Pulmonary artery endothelial cell (primary cell): Measurements from ENCODE around the gene TAF1A. TPM values are rescaled to one million over a fixed set of nuclear protein-coding genes. Genes with fewer than 3 reads are reported as not detected.

Experiments
- DNase-seq: peaks from one replicate; pipeline ENCODE4 v3.0.0-alpha.2; 2011; ENCODE audit warnings: low read depth, low spot score
- total RNA-seq: library from RNA; depleted of rRNA; stranded (reverse); fragments of >200 nt; gene quantifications from 2 replicates; pipeline ENCODE4 v1.2.3, GENCODE V29; 2014

TAF1A gene
- total RNA-seq, 1 donor from 2014 or later, result 4.2 TPM

DNA sequence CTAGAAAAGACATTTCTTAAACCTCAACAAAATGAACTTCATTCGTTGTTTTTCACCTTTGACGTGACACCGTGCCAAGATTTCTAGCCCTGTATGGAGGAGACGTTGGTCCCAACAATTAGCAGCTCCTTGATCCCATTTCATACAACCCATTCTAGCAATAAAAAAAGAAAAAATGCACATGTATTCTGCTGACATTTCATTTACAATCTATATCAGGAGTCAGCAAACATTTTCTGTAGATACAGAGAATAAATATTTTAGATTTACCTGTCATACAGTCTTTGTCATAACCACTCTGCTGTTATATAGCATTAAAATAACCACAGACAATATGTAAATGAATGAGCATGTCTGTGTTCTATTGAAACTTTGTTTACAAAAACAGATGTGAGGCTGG lies 7.0 kb upstream of the TAF1A start:
- DNase-seq, result no peak

DNA sequence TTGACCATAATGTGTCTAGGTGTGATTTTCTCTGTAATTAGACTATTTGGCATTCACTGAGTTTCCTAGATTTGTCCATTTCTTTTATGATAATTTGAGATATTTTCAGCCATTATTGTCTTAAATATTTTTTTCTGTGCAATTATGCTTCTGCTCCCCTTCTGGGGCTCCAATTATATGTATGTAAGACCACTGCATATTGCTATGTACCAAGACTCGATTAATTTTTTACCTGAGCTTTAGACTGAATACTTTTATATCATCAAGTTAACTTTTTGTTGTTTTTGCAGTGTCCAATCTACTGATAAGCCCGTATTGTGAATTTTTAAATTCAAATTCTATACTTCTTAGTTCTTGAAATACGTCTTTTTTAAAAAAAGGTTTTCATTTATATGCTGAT lies 5.1 kb upstream of the TAF1A start:
- DNase-seq, result no peak

DNA sequence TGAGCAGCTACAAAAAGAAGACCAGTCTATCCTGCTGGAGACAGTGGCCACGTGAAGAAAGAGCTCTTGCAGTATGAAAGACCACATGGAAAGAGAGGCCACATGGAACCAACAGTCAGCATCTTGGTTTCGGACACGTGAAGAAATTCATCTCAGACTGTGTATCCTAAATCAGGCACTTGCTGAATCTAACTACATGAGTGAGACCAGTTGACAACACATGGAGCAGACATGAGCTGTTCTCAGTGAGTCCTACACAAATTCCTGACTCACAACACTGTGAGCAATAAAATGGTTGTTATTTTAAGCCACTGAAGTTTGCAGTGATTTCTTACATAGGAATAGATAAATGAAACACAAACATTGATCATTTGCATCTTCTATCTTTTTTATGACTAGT lies 2.4 kb upstream of the TAF1A start:
- DNase-seq, result no peak

DNA sequence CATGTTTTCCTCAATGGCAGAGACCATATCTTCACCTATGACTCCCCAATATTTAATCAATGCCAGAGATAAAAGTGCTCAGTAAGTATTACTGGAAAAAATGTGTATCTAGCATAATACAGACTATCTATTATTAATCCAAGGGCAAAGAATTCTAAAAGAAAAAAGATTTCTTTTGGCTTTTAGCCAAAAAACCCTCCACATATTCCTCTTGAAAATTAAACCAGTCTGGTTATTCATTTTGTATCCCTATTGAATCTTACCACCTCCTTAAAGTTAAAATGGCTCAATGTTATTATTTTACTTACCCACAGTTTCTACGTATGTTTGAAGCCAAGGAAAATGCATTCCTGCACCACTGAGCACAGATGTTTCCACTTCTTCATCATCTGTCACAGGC lies 1.6 kb downstream of the TAF1A start:
- no peak for DNase-seq

DNA sequence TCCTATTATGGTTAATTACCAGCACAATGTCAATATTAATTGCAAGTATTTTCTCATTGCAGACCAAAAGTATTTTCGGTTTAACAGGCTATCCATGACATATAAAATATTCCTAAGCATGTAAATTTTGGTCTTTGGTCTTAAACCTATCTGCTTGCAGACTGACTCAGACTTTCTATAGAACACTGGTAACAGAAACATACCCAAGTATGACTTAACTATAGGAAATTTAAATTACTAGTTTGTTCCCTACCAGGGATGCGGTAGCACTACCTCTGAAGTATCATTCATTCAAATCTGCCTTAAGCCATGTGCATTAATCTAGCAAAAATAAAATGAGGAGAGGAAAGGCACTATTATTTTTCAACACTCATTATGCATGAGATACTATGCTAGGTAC lies 2.9 kb downstream of the TAF1A start:
- no peak for DNase-seq

DNA sequence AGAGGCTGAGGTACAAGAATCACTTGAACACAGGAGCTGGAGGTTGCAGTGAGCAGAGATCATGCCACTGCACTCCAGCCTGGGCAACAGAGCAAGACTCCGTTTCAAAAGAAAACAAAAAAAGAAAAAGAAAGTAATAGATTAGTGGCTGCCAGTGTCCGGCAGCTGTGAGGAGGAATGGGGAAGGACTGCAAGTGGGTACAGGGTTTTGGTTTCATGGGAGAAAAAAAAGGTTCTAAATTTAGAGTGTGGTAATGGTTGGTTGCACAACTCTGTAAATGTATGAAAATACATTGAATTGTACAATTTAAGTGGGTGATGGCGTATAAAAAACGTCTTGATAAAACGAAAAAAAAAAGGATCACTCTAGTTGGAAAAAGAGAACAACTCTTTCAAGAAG lies 6.7 kb downstream of the TAF1A start:
- DNase-seq, result no peak

DNA sequence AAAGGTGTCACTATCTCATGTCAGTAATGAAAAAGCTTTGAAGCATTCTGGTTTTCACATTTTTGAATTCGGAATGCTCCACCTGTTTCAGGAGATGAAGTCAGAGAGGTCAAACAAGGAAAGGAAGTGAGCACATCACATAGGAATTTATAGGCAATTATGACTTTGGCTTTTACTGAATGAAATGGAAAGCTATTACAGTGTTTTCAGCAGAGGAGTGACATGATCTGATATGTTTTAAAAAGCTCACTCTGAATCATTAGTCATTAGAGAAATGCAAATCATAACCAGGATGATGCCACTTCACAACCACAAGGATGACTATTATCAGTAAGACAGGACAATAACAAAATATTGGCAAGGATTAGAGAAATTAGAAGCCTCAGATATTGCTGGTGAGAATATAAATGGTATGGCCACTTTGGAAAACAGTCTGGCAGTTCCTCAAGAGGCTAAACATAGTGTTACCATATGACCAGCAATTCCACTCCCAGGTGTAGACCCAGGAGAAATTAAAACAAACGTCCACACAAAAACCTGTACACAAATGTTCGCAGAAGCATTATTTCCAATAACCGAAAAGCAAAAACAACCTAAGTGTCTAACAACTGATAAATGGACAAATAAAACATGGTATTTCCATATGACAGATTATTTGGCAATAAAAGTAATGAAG lies 7.5 kb downstream of the TAF1A start:
- DNase-seq, result peak; percentile 24

DNA sequence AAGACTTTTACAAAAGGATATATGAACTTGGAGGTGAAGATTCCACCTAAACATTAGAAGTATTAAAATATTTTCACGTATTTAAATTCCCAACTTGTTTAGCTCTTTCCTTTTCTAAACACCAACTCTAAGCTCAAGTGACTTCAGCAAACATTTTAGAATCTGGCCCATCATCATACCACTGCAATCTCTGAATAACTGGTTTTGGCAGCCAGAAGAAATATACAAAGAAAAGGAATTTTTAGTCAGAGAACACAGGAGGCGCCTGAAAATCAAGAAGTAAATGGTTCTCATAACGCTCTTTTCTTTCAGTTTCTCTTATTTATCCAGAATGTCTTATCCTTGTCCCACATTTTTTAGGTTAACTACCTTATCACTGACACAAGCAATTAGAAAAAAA lies 10.4 kb downstream of the TAF1A start:
- no peak for DNase-seq

DNA sequence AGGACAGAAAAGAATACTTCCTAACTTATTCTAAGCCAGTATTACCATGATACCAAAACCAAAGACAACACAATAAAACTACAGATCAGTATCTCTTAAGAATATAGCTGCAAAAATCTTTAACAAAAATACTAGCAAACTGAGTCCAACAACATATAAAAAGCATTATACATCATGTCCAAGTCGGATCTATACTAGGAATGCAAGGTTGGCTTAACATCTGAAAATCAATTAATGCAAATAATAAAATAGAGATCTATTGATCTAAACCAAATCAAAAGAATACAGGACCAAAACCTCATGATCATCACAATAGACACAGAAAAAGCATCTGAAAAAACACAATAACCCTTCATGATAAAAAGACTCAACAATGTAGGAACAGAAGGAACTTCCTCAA lies 18.9 kb downstream of the TAF1A start:
- no peak for DNase-seq

DNA sequence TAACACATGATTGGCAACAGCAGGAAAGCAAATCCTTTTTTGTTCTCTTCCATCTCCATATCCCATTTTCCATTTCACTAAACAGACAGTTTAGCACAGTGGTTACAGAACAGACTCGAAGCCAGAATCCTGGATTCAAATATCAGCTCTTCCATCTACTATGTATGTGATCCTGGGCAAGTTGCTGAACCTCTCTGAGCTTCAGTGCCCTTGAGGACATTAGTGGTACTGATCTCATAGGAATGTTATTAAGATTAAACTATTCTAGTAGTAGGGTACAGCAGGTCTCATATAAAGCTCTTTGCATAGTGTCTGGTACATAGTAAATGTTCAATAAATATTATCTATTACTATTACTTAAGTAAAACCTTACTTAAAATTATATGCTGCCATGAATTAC lies 28.1 kb downstream of the TAF1A start:
- no peak for DNase-seq

DNA sequence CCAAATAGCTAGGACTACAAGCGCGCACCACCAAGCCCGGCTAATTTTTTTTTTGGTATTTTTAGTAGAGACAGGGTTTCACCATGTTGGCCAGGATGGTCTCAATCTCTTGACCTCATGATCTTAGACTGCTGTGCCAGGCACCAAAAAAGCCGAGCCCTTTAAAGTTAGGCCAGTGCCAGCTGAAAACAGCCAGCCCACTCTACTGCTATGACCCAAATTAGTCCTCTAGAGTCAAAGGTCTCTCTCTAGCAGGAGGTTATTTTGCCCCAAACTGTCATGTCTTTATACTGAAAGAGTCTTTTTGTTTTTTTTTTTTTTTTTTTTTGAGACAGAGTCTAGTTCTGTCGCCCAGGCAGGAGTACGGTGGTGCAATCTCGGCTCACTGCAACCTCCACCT lies 32.2 kb downstream of the TAF1A start:
- no peak for DNase-seq

DNA sequence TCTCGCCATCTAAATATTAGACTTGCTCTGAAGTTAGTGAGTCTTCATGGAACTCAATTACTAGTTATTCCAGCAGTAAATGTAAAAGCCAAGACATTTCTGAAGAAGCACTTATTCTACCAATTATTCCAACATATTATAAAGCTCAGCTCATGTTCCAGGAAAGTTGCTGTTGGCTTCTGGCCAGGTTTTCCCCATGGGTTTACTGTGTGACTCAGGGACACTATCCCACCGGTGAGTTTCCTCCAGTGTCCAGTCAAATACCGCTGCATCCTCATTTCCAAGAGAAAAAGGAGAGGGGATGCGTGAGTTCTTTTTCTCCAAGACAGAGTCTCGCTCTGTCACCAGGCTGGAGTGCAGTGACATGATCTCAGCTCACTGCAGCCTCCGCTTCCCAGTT lies 32.6 kb downstream of the TAF1A start:
- no peak for DNase-seq

DNA sequence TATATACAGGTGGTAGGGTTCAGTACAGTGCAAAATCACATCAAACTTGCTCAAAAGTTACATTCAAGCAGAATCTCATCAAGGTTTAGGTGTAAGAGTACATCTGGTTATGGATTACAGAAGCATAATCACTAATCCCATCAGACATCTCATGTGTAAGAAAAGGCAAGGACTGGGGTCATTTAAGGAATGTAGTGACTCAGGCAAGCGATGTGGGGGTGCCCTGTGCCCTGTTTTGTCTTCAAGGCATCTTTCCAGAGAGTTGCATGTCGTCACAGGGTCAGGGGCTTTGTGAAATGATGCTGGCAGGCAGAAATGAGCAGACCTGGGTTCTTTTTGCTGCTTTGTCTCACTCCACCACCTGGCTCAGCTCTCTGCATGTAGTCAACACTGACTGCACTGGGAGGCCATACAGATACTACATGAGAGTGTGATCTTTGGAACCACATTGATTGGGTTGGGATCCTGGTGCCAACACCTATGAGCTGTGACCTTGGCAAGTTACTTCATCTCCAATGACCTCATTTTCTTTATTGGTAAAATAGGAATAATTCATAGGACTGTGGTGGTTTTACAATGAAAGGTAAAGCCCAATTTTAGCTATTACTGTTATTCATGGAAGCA lies 33.6 kb downstream of the TAF1A start:
- no peak for DNase-seq

DNA sequence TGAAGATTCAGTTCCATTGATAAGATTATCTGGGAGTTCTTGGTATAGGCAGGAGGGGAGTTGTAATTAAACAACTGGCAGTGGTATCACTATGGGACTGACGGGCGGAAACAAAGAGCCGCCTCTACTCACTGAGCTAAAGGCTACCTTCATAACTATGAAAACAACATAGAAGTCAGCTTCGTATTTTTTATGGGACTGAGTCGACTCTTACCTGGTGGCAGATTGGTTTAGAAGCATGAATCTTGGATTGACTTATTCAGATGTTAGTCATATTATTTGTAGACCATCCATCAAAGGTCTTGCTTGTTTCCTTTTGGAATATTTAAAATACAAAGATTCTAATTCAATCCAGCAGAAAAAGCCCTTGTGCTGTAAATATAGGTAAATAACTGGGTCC lies 35.6 kb downstream of the TAF1A start:
- DNase-seq, result no peak

DNA sequence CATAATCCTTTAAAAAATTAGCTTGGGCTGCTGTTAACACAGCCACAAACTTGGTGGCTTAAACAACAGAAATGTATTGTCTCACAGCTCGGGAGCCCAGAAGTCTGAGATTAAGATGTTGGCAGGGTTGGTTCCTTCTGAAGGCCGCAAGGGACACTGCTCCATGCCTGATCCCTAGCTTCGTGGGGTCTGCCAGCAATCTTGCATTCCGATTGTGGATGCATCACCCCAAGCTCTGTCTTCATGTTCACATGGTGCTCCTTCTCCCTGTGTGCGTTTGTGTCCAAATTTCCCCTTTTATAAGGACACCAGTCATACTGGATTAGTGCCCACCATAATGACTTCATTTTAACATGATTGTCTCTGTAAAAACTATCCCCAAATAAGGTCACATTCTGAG lies 36.9 kb downstream of the TAF1A start:
- DNase-seq, result no peak

DNA sequence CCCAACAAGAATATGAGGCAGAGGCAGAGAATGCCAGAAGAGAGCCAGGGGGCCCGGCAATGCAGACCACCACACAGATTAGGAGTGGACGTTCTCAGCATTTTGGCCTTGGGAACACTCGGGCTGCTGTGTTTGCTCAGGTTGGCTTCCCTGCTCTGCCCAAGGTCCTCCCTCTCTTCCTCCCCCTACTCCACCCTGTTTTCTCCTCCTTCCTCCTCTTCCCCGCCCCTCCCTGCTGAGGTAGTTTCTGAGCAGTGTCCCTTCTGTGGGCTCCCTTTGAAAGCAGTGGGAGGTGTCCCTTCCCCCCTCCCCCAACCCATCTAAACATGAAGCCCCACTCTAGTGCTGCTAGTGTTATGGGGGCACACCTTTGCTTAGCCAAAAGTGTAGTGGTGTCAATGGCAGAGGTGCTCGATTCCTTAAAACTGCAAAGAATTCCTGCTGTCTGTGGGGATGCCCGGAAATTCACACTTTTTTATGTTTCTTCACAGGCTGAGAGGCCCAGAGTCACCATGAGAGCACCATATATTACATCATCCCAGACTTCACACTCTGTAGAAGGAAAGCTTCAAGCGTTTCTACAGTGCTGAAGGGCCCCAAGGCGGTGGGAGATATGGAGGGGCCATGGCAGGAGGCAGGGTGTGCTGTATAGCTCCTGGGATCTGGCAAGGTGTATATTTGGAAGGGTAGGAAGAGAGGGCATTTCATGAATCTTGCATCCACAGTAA lies 41.6 kb downstream of the TAF1A start, which contains the start of gene HHIPL2:
TSS of gene HHIPL2 (minus strand) at position 161 of the 728 bp plus-strand sequence. CDS start at position 101, 60 bp downstream.
- DNase-seq, result no peak

DNA sequence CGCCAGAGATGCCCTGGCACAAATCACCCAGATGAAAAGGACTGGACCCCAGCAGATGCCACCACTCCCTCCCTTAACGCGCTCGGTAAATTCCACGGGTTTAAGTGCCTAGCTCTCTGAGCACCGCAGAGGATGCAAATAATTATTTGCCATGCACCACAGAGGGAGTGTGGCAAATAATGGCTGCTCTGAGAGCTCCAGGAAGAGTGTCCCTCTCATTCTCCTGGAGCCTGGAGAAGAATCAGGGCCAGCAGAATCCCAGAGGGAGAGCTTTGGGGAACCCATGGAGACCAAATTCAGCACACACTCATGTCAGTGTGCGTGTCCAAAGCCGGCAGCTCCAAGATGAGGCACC lies 42.5 kb downstream of the TAF1A start:
- no peak for DNase-seq

DNA sequence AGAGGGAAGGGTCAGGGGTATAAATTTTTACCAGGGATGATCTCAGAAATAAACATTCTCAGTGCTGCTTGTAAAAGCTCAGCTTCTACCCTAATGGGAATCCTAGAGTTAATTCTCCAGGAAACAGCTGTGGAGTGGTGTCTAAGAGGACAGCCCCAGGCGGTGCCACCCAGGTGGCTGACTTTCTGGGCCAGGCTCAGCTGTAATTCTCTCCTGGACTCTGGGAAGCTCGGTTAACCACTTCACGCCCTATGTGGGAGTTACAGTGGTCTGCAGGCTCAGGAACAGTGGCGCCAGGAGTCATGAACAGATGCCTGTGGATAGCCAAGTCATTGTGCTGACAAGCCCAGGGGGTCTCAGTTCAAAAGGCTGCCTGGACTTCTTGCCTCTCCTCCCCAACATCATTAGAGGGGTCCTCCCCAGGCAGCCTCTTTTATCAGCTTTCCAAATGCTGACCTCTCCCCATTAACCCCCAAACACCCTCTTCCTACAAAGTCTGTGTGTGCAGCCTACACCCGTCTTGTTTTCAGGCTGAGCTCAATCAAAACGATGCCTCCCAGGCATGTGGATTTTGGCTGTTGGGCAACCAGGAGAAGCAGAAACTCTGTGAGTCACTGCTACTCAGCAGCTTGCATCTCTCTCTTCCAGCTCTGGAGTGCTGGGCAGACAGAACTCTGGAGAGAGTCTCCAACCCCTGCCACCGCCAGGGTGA lies 43.0 kb downstream of the TAF1A start:
- no peak for DNase-seq

DNA sequence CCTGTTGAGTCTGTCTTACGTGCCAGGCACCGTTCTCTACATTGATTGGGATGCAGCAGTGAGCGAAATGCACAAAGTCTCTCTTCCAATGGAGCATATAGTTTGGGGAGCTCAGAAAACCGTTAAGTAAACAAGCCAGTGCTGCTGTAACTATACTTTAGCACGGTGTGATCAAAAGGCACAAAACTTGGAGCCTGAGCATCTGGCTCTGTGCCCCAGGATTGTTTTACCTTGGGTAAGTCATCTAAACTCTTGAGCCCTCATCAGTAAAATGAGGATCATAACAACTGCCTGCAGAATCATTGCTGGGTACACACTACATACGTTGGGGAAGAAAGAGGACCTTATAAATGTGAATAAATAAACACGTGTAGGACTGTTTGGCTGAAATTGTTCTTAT lies 43.6 kb downstream of the TAF1A start:
- DNase-seq, result no peak

DNA sequence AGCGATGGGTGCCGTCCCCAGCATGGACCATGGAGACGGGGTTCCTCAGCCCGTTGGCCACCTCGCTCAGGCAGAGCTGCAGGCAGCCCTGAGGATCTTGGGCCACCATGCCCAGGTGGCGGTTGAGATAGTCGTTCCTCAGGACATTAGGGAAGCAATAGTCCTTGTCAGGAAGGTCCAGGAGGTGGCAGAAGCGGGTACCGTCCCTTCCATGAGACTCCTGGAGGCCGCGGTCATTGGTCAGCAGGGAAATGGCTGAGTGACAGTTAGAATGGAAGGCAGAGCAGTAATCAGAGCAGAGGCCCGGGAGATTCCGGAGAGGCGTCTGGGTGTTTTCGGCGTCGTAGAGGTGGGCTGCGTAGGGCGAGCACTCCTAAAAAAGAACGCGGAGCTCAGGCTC lies 45.9 kb downstream of the TAF1A start:
- DNase-seq, result no peak

DNA sequence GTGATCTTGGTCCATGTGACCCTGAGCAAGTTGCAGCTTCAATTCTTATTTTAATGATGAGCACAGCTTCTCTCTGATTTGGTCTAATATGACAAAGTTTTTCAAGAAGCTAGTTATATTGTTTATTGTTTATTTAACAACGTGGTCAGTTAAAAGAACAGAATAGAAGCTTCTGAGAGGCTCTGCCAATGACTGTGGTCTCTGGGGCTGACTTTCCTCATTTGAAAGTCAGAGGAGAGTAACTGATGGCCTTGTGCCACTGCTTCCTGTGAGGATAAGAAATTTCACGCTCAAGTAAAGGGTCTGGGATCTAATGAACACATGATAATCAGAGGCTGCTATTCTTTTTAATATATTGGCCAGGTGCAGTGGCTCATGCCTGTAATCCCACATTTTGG lies 49.1 kb downstream of the TAF1A start:
- DNase-seq, result no peak

DNA sequence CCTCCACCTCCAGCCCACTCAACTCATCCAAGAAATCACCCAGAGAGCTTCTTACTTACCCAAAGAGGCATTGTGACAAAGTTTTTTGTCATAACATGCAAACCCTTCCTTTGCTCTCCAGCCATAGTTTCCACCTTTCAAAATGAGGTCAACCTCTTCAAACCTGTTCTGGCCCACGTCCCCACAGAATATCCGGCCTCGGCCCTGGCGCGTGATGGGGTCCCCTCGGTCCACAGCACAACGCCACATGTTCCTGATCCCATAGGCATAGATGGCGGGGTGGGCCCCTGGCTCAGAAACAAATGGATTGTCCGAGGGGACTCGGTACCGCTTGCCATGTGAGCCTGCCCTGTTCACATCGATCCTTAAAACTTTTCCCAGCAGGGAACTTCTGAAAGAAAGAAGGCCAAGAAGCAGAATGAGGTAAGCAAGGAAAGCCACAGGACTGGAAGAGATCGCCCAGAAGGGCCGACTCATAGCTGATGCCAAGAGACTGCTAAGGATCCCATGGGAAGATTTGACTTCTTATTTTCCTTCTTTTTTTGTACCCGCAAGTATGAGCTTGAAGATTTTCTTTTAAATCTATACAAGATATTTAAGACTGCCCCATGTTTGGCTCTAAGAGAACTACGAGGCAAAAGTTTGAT lies 49.7 kb downstream of the TAF1A start:
- no peak for DNase-seq
